Activated naive CD8-positive, alpha-beta T cell treated with anti-CD3 and anti-CD28 coated beads, Interleukin-2, amount 50 U/mL, for 24 hours (primary cell): ENCODE results near the gene NF1.

Experiments
- ATAC-seq: fragments of 150-1000 bp; cut with Tn5 transposase; one replicate; pipeline ENCODE4 v1.10.0; 2021
- DNase-seq: peaks from one replicate; pipeline ENCODE4 v3.0.0; 2021
- H3K27ac Mint-ChIP-seq: one replicate; pipeline ENCODE4 v1.8.0; 2021; ENCODE audit warnings: mild to moderate bottlenecking, mixed read lengths
- H3K27me3 Mint-ChIP-seq: one replicate; pipeline ENCODE4 v1.8.0; 2021; ENCODE audit warnings: mixed read lengths
- H3K36me3 Mint-ChIP-seq: one replicate; pipeline ENCODE4 v1.8.0; 2021; ENCODE audit warnings: low read depth, mixed read lengths
- H3K4me1 Mint-ChIP-seq: one replicate; pipeline ENCODE4 v1.8.0; 2021; ENCODE audit warnings: mixed read lengths
- H3K4me3 Mint-ChIP-seq: one replicate; pipeline ENCODE4 v1.8.0; 2021; ENCODE audit warnings: mild to moderate bottlenecking, moderate library complexity, mixed read lengths
- H3K9me3 Mint-ChIP-seq: one replicate; pipeline ENCODE4 v1.8.0; 2021; ENCODE audit warnings: mixed read lengths

Gene NF1

GRCh38 chr17:31392002-31392855, 297.5 kb downstream of the NF1 start:
- Mint-ChIP-seq H3K27me3 (peaks cover 46% of the 10 kb centered on the region), H3K4me1 (peaks cover 11% of the 10 kb centered on the region), H3K9me3 (no peaks in the 10 kb centered on the region), H3K36me3 (no peaks in the 10 kb centered on the region), H3K4me3 (peak overlapping the region; percentile 64), H3K27ac (no peak overlapping the region)
- DNase-seq (no peak), ATAC-seq (no peak)

GRCh38 chr17:31392856-31393748, 298.3 kb downstream of the NF1 start:
- ATAC-seq (no peak), DNase-seq (no peak)
- H3K27me3 Mint-ChIP-seq = peaks cover 48% of the 10 kb centered on the region
- H3K4me3 Mint-ChIP-seq = peak overlapping the region; percentile 64
- H3K27ac Mint-ChIP-seq = no peak overlapping the region
- no peaks in the 10 kb centered on the region for H3K36me3 Mint-ChIP-seq
- no peaks in the 10 kb centered on the region for H3K9me3 Mint-ChIP-seq
- H3K4me1 Mint-ChIP-seq = peaks cover 11% of the 10 kb centered on the region

GRCh38 chr17:31393749-31394146, 299.0 kb downstream of the NF1 start:
- ATAC-seq = no peak
- no peaks in the 10 kb centered on the region for H3K9me3 Mint-ChIP-seq
- H3K4me1 Mint-ChIP-seq = peaks cover 11% of the 10 kb centered on the region

DNA sequence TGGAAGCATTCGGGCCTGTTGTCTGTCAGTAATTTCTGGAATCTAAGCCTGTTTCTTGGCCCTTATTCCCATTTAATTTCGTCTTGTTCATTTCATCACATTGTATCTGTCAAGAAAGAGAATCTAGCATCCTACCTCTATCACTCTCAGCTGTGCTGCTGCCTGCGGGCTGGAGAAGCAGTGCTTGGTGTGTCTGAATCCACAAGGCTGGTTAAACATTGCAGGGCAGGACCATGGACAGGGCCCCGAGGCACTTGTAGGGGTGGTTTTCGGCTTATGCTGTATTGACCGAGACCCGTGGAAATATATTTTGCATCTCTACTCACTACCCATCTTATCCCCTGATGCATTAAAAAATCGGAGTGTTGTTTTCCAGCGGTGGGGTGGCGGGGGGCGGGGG, 299.8 kb downstream of the NF1 start:
- ATAC-seq (no peak), DNase-seq (peak; percentile 57)
- Mint-ChIP-seq H3K27ac (no peak overlapping the region), H3K36me3 (no peaks in the 10 kb centered on the region), H3K27me3 (peaks cover 44% of the 10 kb centered on the region), H3K9me3 (no peaks in the 10 kb centered on the region), H3K4me3 (no peak overlapping the region), H3K4me1 (peaks cover 10% of the 10 kb centered on the region)

More at GRCh38 chr17:31393749-31394146, 299.0 kb downstream of the NF1 start:
- no peak for DNase-seq
- no peak overlapping the region for H3K4me3 Mint-ChIP-seq
- no peak overlapping the region for H3K27ac Mint-ChIP-seq
- no peaks in the 10 kb centered on the region for H3K36me3 Mint-ChIP-seq
- H3K27me3 Mint-ChIP-seq = peaks cover 48% of the 10 kb centered on the region

DNA sequence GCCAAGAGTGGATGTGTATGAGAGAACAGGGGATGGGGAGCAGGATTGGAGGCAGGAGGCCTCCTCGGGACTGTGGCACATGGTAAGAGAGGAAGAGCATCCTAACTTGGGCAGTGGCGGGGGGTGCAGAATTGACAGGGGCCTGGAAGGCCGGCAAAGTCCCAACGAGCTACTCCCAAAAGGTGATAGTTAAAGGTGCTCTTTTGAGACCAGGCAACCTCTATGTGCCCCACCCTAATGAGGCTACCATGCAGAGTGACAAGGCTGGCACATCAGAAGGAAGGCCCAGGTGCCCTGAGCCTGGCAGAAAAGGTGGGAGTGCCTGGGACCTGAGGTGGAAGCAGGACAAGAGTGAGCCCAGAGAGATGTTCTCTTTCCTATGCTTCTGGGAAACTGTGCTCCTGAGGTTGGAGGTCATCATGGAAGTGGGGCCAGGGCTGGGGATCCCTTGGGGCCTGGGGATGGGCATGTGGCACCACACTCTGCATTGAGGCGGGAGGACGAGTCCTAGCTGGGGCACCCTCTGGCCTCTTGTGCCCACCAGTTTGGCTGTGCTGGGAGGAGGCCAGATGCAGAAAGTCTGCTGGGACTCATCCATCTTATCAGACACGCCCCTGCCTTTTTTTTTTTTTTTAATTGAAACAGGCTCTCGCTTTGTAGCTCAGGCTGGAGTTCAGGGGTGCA, 302.6 kb downstream of the NF1 start:
- ATAC-seq = no peak
- Mint-ChIP-seq H3K4me3 (no peak overlapping the region), H3K27me3 (peaks cover 31% of the 10 kb centered on the region), H3K4me1 (peaks cover 5% of the 10 kb centered on the region), H3K9me3 (no peaks in the 10 kb centered on the region), H3K27ac (no peak overlapping the region), H3K36me3 (no peaks in the 10 kb centered on the region)
- DNase-seq = no peak

DNA sequence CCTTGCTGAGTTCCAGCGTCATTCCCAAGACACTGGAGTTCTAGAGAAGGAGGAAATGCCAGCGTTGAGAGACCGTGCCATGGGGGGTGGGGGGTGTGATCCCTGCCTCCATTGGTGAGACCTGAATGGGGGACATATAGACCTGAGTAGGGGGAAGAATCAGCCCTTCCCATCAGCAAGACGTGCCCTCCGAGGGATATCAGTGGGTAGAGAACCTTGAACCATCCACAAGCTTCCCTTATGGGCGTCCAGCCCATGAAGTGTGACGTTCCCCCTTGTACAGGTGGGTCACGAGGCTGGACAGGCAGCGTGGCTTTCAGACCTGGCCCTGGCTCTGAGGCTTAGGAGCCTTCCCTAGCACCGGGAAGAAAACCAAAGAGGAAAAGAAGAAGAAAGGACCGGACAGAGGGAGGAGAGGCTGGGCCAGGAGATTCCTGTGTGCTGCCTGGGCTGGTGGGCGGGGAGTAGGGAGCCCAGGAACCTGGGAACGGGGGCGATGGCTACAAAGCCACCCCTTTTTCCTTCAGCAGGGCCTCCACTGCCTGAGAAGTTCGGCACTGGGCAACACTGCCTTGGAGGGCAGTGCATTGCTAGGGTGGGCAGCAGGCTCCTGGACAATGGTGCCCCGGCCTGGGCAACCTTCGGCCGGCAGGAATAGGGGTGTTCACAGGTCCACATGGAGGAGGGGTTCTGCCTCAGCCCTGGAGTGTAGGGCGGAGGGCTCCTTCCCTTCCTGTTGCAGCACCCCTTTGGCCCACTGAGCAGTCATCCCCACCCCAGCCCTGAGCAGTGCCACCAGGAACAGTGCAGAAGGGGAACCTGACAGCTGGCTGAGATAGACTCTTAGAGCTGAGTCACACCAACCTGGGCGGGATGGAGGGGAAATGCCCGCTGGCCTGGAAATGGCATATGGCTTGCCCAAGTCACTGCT, 303.9 kb downstream of the NF1 start:
- Mint-ChIP-seq H3K4me1 (peaks cover 2% of the 10 kb centered on the region), H3K36me3 (no peaks in the 10 kb centered on the region), H3K9me3 (no peaks in the 10 kb centered on the region), H3K27me3 (peaks cover 19% of the 10 kb centered on the region), H3K27ac (no peak overlapping the region), H3K4me3 (no peak overlapping the region)
- no peak for DNase-seq
- peak; percentile 31 for ATAC-seq

GRCh38 chr17:31400481-31400950, 305.7 kb downstream of the NF1 start:
- Mint-ChIP-seq H3K4me3 (no peak overlapping the region), H3K9me3 (no peaks in the 10 kb centered on the region), H3K4me1 (no peaks in the 10 kb centered on the region), H3K36me3 (no peaks in the 10 kb centered on the region), H3K27ac (no peak overlapping the region), H3K27me3 (peaks cover 8% of the 10 kb centered on the region)
- ATAC-seq (no peak), DNase-seq (no peak)

DNA sequence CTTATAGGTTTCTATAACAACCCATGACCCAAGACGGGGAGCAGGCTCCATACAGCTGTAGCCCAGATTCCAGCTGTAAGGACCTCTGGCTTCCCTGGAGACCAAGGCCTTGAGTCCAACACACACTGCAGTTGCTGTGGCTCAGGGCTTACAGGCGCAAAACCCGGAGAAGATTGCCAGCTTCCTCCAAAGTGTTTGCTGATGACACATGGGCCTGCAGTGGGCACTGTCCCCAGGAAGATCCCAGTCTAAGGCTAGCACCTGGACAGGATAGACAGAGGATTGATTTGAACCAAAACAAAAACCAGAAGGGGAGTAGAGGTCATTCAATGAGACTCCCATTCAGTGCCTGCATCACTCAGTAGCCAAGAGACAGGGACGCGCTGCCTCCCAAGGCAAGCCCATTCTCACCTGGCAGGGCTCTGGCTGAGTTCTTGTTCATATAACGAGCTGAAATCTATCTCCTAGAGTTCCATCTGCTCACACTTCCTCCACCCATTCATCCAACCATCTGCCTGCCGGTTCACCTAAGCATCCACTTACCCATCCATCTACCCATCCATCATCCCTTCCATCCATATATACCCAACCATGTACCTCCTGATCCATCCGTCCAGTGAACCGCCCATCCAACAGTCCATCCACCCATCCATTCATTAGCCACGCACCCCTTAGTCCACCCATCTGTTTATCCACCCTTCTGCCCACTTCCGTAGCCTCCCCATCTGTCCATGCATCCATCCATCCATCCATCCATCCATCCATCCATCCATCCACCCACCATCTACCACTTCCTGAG, 306.9 kb downstream of the NF1 start:
- Mint-ChIP-seq H3K4me1 (no peaks in the 10 kb centered on the region), H3K27ac (no peak overlapping the region), H3K9me3 (no peaks in the 10 kb centered on the region), H3K36me3 (no peaks in the 10 kb centered on the region), H3K4me3 (no peak overlapping the region), H3K27me3 (peaks cover 6% of the 10 kb centered on the region)
- no peak for DNase-seq
- ATAC-seq = no peak

- Mint-ChIP-seq H3K4me1 (no peaks in the 10 kb centered on the region), H3K9me3 (no peaks in the 10 kb centered on the region), H3K4me3 (no peak overlapping the region), H3K36me3 (no peaks in the 10 kb centered on the region), H3K27ac (no peak overlapping the region), H3K27me3 (peaks cover 2% of the 10 kb centered on the region)
- DNase-seq = no peak
- ATAC-seq = no peak
These were observed 309.5 kb downstream of the NF1 start for GRCh38 chr17:31404028-31404949.

DNA sequence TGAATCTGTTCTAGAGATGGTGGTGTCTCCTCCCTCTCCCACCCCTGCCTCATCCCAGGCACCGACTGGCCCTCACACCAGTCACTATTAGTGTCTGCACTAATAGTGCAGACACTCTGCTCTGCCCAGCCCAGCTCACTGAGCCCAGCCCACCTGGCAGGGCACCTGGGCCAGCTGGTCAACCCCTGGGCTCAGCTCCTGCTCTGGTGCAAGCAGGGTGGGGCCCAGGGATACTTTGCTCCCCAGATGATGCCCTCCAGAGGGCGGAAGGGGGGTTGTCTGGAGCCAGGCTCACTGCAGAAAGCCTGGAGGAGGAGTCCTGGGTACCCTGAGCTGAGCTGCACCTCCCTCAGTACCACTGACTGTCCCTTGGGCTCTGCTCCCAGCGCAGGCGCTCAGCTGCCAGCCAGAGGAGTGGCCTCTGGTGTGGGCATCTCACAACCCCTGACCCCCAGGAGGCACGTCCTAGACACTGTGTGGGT, 311.2 kb downstream of the NF1 start:
- Mint-ChIP-seq H3K4me3 (no peak overlapping the region), H3K9me3 (no peaks in the 10 kb centered on the region), H3K27ac (no peak overlapping the region), H3K27me3 (no peaks in the 10 kb centered on the region), H3K36me3 (no peaks in the 10 kb centered on the region), H3K4me1 (no peaks in the 10 kb centered on the region)
- DNase-seq = no peak
- no peak for ATAC-seq

DNA sequence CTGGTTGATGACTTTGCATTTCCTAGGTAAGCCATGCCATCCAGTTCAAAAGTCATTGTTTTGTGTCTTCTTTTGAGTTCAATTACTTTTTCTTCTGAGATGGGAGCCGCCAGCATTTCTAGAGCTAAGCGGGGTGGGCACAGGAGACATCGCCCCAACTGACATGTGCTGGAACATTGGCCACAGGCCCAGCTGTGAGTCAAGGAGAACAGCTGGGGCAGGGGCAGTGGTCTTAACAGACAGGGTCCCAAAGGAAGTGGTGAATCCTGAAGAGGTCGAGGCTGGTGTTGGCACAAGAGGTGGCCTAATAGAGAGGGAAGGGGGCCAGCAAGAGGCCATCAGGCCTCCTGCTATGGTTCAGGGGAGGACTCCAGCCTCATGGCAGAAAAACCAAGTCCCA, 313.8 kb downstream of the NF1 start:
- ATAC-seq = no peak
- Mint-ChIP-seq H3K36me3 (no peaks in the 10 kb centered on the region), H3K4me1 (no peaks in the 10 kb centered on the region), H3K27me3 (no peaks in the 10 kb centered on the region), H3K4me3 (no peak overlapping the region), H3K9me3 (no peaks in the 10 kb centered on the region), H3K27ac (no peak overlapping the region)
- no peak for DNase-seq

GRCh38 chr17:31411707-31412285, 317.0 kb downstream of the NF1 start:
- Mint-ChIP-seq H3K9me3 (no peaks in the 10 kb centered on the region), H3K4me1 (no peaks in the 10 kb centered on the region), H3K27me3 (no peaks in the 10 kb centered on the region), H3K4me3 (no peak overlapping the region), H3K27ac (no peak overlapping the region), H3K36me3 (no peaks in the 10 kb centered on the region)
- DNase-seq (no peak), ATAC-seq (no peak)
